Measurements from ENCODE around the gene NTN5.

Gene NTN5

GRCh38 chr19:48625891-48626327, 46.9 kb downstream of the NTN5 start:
- Histone ChIP-seq H3K27me3 (replicated peaks; ENCODE audit: control insufficient read depth, insufficient read depth, low read length, poor library complexity, severe bottlenecking) (no peaks in the 10 kb centered on the region), H3K9me3 (ENCODE audit: control insufficient read depth, low read length) (no peaks in the 10 kb centered on the region), H3K4me3 (ENCODE audit: insufficient read depth, low read depth, low read length, poor library complexity, severe bottlenecking) (no peak overlapping the region), H3K27ac (ENCODE audit: insufficient read depth, low read length, poor library complexity, severe bottlenecking) (no peak overlapping the region), H3K4me1 (ENCODE audit: control insufficient read depth, insufficient read depth, low read length, poor library complexity, severe bottlenecking) (peaks cover 24% of the 10 kb centered on the region), H3K36me3 (ENCODE audit: control insufficient read depth, insufficient read depth, low read length) (peaks cover 15% of the 10 kb centered on the region)
- no peak for DNase-seq

GRCh38 chr19:48624791-48625723, 47.8 kb downstream of the NTN5 start:
- Histone ChIP-seq H3K36me3 (ENCODE audit: control insufficient read depth, insufficient read depth, low read length) (peaks cover 7% of the 10 kb centered on the region), H3K4me3 (ENCODE audit: insufficient read depth, low read depth, low read length, poor library complexity, severe bottlenecking) (no peak overlapping the region), H3K27me3 (replicated peaks; ENCODE audit: control insufficient read depth, insufficient read depth, low read length, poor library complexity, severe bottlenecking) (no peaks in the 10 kb centered on the region), H3K9me3 (ENCODE audit: control insufficient read depth, low read length) (no peaks in the 10 kb centered on the region), H3K27ac (ENCODE audit: insufficient read depth, low read length, poor library complexity, severe bottlenecking) (peak overlapping the region; percentile 58), H3K4me1 (ENCODE audit: control insufficient read depth, insufficient read depth, low read length, poor library complexity, severe bottlenecking) (peaks cover 17% of the 10 kb centered on the region)
- DNase-seq: no peak

DNA sequence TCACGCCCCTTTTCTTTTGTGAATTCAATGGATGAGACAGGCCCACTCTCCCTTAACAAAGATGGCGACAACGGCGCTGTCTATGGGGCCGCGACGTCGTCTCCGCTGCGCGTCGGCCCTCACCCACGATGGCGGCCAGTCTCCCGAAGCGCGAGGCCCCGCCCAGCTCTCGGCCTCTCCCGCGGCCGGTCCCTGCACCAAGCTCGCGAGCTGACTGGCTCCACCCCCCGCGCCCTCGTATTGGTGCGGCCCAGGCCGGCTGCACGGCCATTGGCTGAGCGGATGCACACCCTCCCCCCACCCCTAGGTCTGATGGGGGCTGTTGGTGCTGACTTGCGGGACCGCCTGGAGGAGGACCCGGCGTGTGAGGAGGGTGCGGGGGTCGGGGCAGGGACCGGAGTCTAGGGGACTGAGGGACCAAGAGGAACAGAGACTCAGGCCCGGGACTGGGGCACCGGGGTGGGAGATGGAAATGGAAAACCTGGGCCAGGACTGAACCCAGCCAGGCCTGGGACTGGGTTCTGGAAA, 48.7 kb downstream of the NTN5 start:
- no peaks in the 10 kb centered on the region for H3K9me3 ChIP-seq (ENCODE audit: control insufficient read depth, low read length)
- peak overlapping the region; percentile 39 for H3K4me3 ChIP-seq (ENCODE audit: insufficient read depth, low read depth, low read length, poor library complexity, severe bottlenecking)
- no peaks in the 10 kb centered on the region for H3K27me3 ChIP-seq (replicated peaks; ENCODE audit: control insufficient read depth, insufficient read depth, low read length, poor library complexity, severe bottlenecking)
- H3K27ac ChIP-seq (ENCODE audit: insufficient read depth, low read length, poor library complexity, severe bottlenecking): peak overlapping the region; percentile 58
- H3K36me3 ChIP-seq (ENCODE audit: control insufficient read depth, insufficient read depth, low read length): no peaks in the 10 kb centered on the region
- peak; percentile 84 to 91 (median 88) for DNase-seq
- peaks cover 22% of the 10 kb centered on the region for H3K4me1 ChIP-seq (ENCODE audit: control insufficient read depth, insufficient read depth, low read length, poor library complexity, severe bottlenecking)

GRCh38 chr19:48623556-48624066, 49.2 kb downstream of the NTN5 start:
- peaks cover 24% of the 10 kb centered on the region for H3K4me1 ChIP-seq (ENCODE audit: control insufficient read depth, insufficient read depth, low read length, poor library complexity, severe bottlenecking)
- DNase-seq: no peak

DNA sequence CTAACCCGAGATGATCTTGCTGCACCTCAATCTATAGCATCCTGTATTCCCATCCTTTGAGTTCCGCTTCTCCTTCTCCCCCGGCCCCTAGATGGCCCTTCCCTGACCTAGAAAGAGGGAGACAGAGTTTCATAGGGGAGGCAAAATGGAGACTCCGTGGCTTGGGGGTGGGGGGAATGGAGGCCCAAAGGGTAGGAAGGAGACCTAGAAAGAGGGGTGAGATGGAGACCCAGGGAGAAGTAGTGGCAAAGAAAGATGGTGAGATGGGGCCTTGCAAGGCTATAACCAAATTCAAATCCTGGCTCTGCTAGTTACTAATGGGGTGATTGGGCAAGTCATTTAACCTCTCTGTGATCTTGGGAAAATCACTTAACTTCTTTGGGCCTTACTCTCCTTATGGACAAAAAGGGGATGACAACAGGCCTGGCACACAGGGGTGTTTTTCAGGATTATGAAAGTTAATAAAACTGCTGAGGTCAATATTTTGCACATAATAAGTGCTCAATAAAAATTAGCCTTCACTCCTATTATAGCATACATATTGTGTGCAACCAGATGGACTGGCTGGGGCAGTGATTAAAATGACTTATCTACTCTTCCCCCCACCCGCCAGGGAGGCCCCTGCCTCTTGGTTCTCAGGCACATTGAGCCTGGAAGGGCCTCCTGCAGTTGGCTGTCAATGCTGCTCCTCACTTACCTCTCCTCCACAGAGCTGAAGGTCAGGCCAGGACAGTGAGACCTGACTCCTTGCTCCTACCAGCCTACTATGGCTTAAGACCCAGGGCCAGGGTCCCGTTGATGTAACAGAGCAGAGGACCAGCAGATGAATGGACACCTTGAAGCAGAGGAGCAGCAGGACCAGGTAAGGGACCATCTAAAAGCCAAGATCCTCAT, 52.9 kb downstream of the NTN5 start:
- H3K36me3 ChIP-seq (ENCODE audit: control insufficient read depth, insufficient read depth, low read length): peaks cover 28% of the 10 kb centered on the region
- peak overlapping the region; percentile 93 for H3K4me3 ChIP-seq (ENCODE audit: insufficient read depth, low read depth, low read length, poor library complexity, severe bottlenecking)
- no peak for DNase-seq
- no peaks in the 10 kb centered on the region for H3K9me3 ChIP-seq (ENCODE audit: control insufficient read depth, low read length)
- H3K4me1 ChIP-seq (ENCODE audit: control insufficient read depth, insufficient read depth, low read length, poor library complexity, severe bottlenecking): peaks cover 46% of the 10 kb centered on the region
- no peaks in the 10 kb centered on the region for H3K27me3 ChIP-seq (replicated peaks; ENCODE audit: control insufficient read depth, insufficient read depth, low read length, poor library complexity, severe bottlenecking)
- peak overlapping the region; percentile 88 for H3K27ac ChIP-seq (ENCODE audit: insufficient read depth, low read length, poor library complexity, severe bottlenecking)

More at GRCh38 chr19:48623556-48624066, 49.2 kb downstream of the NTN5 start:
- Histone ChIP-seq H3K27ac (ENCODE audit: insufficient read depth, low read length, poor library complexity, severe bottlenecking) (peak overlapping the region; percentile 58), H3K9me3 (ENCODE audit: control insufficient read depth, low read length) (no peaks in the 10 kb centered on the region), H3K36me3 (ENCODE audit: control insufficient read depth, insufficient read depth, low read length) (no peaks in the 10 kb centered on the region), H3K4me3 (ENCODE audit: insufficient read depth, low read depth, low read length, poor library complexity, severe bottlenecking) (peak overlapping the region; percentile 39), H3K27me3 (replicated peaks; ENCODE audit: control insufficient read depth, insufficient read depth, low read length, poor library complexity, severe bottlenecking) (no peaks in the 10 kb centered on the region)

DNA sequence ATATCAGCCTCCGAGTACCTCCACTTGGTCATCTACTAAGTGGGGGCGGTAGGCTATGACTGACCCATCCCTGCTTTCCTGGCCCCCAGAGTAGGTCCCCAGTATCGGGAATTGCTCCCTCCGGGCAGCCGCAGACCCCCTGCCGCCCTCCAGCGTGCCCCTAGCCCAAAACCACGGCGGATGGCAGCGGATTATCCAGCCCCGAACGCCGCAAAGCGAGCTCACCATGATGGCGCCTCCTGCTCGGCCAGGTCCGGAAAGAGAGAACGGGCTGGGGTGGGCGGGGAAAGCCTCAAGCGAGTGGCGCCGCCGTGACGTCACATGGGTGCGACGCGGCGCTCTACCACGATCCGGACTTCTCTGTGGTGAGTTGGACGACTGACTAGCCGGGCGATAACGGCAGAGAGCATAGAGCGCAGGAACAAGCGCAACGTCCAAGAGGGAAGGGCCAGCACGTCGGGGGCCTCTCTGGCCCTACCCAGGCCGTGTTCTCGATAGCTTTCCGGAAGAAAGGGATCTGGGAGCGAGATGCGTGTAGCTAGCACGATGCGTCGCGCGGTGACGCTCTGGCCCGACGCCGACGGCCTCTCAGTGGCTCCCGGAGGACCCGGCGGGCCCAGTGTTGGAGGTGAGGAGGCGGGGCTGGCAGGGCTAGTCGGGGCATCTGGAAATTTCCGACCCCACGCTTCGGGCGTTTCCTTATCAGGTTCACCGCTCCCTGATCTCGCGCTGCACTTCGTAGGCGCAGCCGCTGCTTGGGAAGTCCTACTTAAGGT, 53.7 kb downstream of the NTN5 start, which contains the start of the genes RPL18 and SPHK2:
RPL18 (minus strand) TSS at position 263 of the 776 bp plus-strand sequence; CDS start at position 228, 35 bp downstream.
SPHK2 (plus strand) TSS at position 591 of the 776 bp plus-strand sequence. CDS start 1,009 bp downstream, outside the sequence.
- H3K27ac ChIP-seq (ENCODE audit: insufficient read depth, low read length, poor library complexity, severe bottlenecking): peak within 1 kb of the TSS; percentile 88
- no peaks in the 10 kb centered on the region for H3K27me3 ChIP-seq (replicated peaks; ENCODE audit: control insufficient read depth, insufficient read depth, low read length, poor library complexity, severe bottlenecking)
- H3K9me3 ChIP-seq (ENCODE audit: control insufficient read depth, low read length): no peaks in the 10 kb centered on the region
- peaks cover 32% of the 10 kb centered on the region for H3K36me3 ChIP-seq (ENCODE audit: control insufficient read depth, insufficient read depth, low read length)
- DNase-seq: peak; percentile 90 to 92 (median 91)
- peak within 1 kb of the TSS; percentile 93 for H3K4me3 ChIP-seq (ENCODE audit: insufficient read depth, low read depth, low read length, poor library complexity, severe bottlenecking)
- peaks cover 42% of the 10 kb centered on the region for H3K4me1 ChIP-seq (ENCODE audit: control insufficient read depth, insufficient read depth, low read length, poor library complexity, severe bottlenecking)

GRCh38 chr19:48618278-48618915, 54.4 kb downstream of the NTN5 start:
- Histone ChIP-seq H3K36me3 (ENCODE audit: control insufficient read depth, insufficient read depth, low read length) (peaks cover 32% of the 10 kb centered on the region), H3K27ac (ENCODE audit: insufficient read depth, low read length, poor library complexity, severe bottlenecking) (peak overlapping the region; percentile 88), H3K4me1 (ENCODE audit: control insufficient read depth, insufficient read depth, low read length, poor library complexity, severe bottlenecking) (peaks cover 36% of the 10 kb centered on the region), H3K9me3 (ENCODE audit: control insufficient read depth, low read length) (no peaks in the 10 kb centered on the region), H3K4me3 (ENCODE audit: insufficient read depth, low read depth, low read length, poor library complexity, severe bottlenecking) (peak overlapping the region; percentile 93), H3K27me3 (replicated peaks; ENCODE audit: control insufficient read depth, insufficient read depth, low read length, poor library complexity, severe bottlenecking) (no peaks in the 10 kb centered on the region)
- no peak for DNase-seq

DNA sequence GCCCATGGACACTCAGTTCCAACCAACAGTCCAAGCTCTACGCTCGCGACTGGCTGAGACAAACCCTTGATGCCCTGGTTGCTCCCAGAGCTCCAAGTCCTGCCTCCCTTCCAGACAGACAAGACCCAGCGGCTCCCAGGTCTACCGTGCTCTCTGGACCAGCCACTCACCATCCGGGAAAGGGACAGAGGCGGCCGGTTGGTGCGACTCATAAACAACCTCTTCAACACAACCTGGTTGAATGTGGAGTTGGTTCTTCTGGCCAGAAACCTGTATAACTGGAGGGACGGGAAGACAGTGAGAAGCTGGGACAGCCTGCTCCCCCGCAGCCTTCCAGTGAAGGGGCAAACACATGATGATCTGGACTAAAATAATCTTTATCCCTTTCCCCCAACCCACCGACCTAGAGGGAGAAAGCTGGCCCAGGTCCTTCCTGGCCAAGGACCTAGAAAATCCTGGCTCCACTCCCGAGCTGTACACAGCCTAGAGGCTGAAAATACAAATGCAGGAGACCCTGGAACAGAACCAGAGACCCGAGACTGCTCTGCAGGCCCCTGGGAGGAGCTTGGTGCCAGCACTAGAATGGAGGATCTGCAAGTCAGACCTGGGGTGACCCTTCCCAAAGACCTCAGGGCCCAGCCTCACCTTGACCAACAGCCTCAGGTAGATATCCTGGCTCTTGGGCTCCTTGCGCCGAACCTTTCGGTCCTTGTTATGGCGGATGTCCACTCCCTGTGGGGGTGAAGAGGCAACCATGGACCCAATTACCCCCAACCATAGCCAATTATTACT, 55.5 kb downstream of the NTN5 start:
- no peak for DNase-seq
- peaks cover 32% of the 10 kb centered on the region for H3K36me3 ChIP-seq (ENCODE audit: control insufficient read depth, insufficient read depth, low read length)
- H3K4me3 ChIP-seq (ENCODE audit: insufficient read depth, low read depth, low read length, poor library complexity, severe bottlenecking): peak overlapping the region; percentile 93
- peak overlapping the region; percentile 88 for H3K27ac ChIP-seq (ENCODE audit: insufficient read depth, low read length, poor library complexity, severe bottlenecking)
- H3K4me1 ChIP-seq (ENCODE audit: control insufficient read depth, insufficient read depth, low read length, poor library complexity, severe bottlenecking): peaks cover 32% of the 10 kb centered on the region
- no peaks in the 10 kb centered on the region for H3K27me3 ChIP-seq (replicated peaks; ENCODE audit: control insufficient read depth, insufficient read depth, low read length, poor library complexity, severe bottlenecking)
- H3K9me3 ChIP-seq (ENCODE audit: control insufficient read depth, low read length): no peaks in the 10 kb centered on the region

Measured in effector memory CD4-positive, alpha-beta T cell (primary cell).